CD4-positive, alpha-beta T cell (primary cell): ENCODE data around the gene KRAS. TPM values are rescaled to one million over a fixed set of nuclear protein-coding genes. Genes with fewer than 3 reads are reported as not detected.

Experiments used
- ATAC-seq: fragments of 200-7000 bp; cut with Tn5 transposase; one replicate; pipeline ENCODE4 v1.10.0; 2022; ENCODE audit warnings: mild to moderate bottlenecking; ENCODE audit not compliant: poor library complexity
- CTCF ChIA-PET: fragments of 350-600 bp; sonication (Branson Sonifier 250); formaldehyde crosslinking; loops from one replicate; lab custom pipeline; 2021; ENCODE audit warnings: antibody characterized with exemption, inconsistent platforms; lab: Charles Lee
- POLR2A ChIA-PET: fragments of 350-600 bp; sonication (Branson Sonifier 250); formaldehyde crosslinking; loops from one replicate; lab custom pipeline; 2021; ENCODE audit warnings: antibody characterized with exemption, inconsistent platforms; lab: Charles Lee
- DNase-seq, 14 experiments: peaks; one replicate each; pipeline ENCODE4 v3.0.0-alpha.2; 2013 to 2020; ENCODE audit warnings: mixed read lengths in 2 of 14
- H3K27ac ChIP-seq, 2 donors: one replicate each; pipeline versions ENCODE4 v1.5.1 to v1.7.0; 2013; ENCODE audit warnings: low read length in 2 of 2, low read depth in 1 of 2, mild to moderate bottlenecking in 1 of 2
- H3K27me3 ChIP-seq, 2 experiments: 1 replicate in 1 of 2; 2 replicates in 1 of 2; pipeline versions ENCODE4 v1.6.1 to v1.7.0; 2013; ENCODE audit warnings: low read length in 2 of 2, control low read depth in 1 of 2, mild to moderate bottlenecking in 1 of 2, moderate library complexity in 1 of 2; ENCODE audit not compliant: insufficient read depth in 2 of 2, control insufficient read depth in 1 of 2
- H3K36me3 ChIP-seq: one replicate; pipeline ENCODE4 v1.6.1; 2013; ENCODE audit warnings: low read length, control low read depth; ENCODE audit not compliant: insufficient read depth
- H3K4me1 ChIP-seq: one replicate; pipeline ENCODE4 v1.6.1; 2013; ENCODE audit warnings: low read length, control low read depth; ENCODE audit not compliant: insufficient read depth
- H3K4me3 ChIP-seq: one replicate; pipeline ENCODE4 v1.5.1; 2013; ENCODE audit warnings: mild to moderate bottlenecking, low read length, moderate library complexity
- H3K9me3 ChIP-seq, 2 experiments: 1 replicate in 1 of 2; 2 replicates in 1 of 2; pipeline versions ENCODE4 v1.6.1 to v1.7.0; 2013; ENCODE audit warnings: low read length in 2 of 2, mild to moderate bottlenecking in 2 of 2, control low read depth in 1 of 2, moderate library complexity in 1 of 2; ENCODE audit not compliant: control insufficient read depth in 1 of 2, insufficient read depth in 1 of 2
- H3K27ac Mint-ChIP-seq: one replicate; pipeline ENCODE4 v1.8.0; 2020; ENCODE audit warnings: mixed read lengths
- H3K27me3 Mint-ChIP-seq: one replicate; pipeline ENCODE4 v1.8.0; 2021; ENCODE audit warnings: mixed read lengths
- H3K36me3 Mint-ChIP-seq: one replicate; pipeline ENCODE4 v1.8.0; 2021; ENCODE audit warnings: low read depth, mixed read lengths
- H3K4me1 Mint-ChIP-seq: one replicate; pipeline ENCODE4 v1.8.0; 2021; ENCODE audit warnings: low read depth, mixed read lengths
- H3K4me3 Mint-ChIP-seq: one replicate; pipeline ENCODE4 v1.8.0; 2020; ENCODE audit warnings: mild to moderate bottlenecking, mixed read lengths
- H3K9me3 Mint-ChIP-seq: one replicate; pipeline ENCODE4 v1.8.0; 2020; ENCODE audit warnings: mixed read lengths
- intact Hi-C, 2 experiments: fragments of 100-400 bp; cut with DNase I in 1 of 2; cut with micrococcal nuclease in 1 of 2; formaldehyde crosslinking; loops; one replicate each; pipeline versions ENCODE4 v1.15.1 to v1.9.0; 2023 to 2025; cut with DNase I, micrococcal nuclease
- total RNA-seq, 174 experiments: library from RNA in 2 of 174; stranded (reverse) in 2 of 174; gene quantifications; one replicate each; pipeline ENCODE4 v1.2.3 and lab custom pipeline; 2021 to 2026
- TF ChIP-seq, protein P1 (sequence below): fragments of 200-600 bp; IDR thresholded peaks from one replicate; pipeline ENCODE4 v1.8.0; 2022; ENCODE audit warnings: antibody characterized with exemption, mild to moderate bottlenecking

Gene KRAS
- total RNA-seq, 2 experiments from 2014 or later, result 45.0 to 48.7 TPM

DNA sequence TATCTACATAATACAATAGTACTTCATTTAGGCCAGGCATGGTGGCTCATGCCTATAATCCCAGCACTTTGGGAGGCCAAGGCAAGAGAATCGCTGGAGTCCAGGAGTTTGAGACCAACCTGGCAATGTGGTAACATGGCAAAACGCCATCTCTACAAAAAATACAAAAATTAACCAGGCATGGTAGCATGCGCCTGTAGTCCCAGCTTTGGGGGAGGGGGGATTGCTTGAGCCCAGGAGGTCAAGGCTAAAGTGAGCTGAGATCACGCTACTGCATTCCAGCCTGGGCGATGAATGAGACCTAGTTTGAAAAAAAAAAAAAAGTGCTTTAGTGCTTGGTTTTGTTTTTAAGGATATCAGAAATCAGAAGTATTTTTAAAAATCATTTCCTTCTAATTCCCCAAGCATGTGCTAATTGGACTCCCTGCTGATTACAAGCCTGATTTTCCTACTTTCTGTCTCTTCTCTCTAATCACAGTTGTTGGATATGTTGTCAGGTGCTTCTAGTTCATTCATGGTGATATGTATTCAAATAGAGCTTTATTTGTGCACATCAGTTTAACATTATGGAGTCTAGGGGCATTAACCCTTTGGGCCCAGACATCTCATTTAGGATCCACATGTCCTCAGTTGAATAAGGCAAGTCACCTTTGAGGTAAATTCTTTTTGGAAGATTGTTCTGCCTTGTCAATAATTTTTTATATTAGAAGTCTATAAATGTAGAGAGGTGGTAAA lies 7.0 kb upstream of the KRAS start:
- H3K9me3 Mint-ChIP-seq, result no peaks in the 10 kb centered on the region
- DNase-seq, result no peak
- POLR2A ChIA-PET, result interaction anchor here (0.6 kb wide), 1 partner anchor 130 kb away, joined by 4 read pairs; no protein-coding TSS in a partner anchor
- H3K4me3 Mint-ChIP-seq, result no peak overlapping the region
- no peaks in the 10 kb centered on the region for H3K9me3 ChIP-seq
- CTCF ChIA-PET, result interaction anchor here (1.0 to 1.8 kb wide), 3 partner anchors 12 to 130 kb away, joined by 3 to 6 read pairs (median 3); no protein-coding TSS in a partner anchor
- no peaks in the 10 kb centered on the region for H3K4me1 ChIP-seq
- H3K27ac ChIP-seq, result no peak overlapping the region
- no peak overlapping the region for H3K4me3 ChIP-seq
- H3K27me3 Mint-ChIP-seq, result no peaks in the 10 kb centered on the region
- TF ChIP-seq, protein P1, sequence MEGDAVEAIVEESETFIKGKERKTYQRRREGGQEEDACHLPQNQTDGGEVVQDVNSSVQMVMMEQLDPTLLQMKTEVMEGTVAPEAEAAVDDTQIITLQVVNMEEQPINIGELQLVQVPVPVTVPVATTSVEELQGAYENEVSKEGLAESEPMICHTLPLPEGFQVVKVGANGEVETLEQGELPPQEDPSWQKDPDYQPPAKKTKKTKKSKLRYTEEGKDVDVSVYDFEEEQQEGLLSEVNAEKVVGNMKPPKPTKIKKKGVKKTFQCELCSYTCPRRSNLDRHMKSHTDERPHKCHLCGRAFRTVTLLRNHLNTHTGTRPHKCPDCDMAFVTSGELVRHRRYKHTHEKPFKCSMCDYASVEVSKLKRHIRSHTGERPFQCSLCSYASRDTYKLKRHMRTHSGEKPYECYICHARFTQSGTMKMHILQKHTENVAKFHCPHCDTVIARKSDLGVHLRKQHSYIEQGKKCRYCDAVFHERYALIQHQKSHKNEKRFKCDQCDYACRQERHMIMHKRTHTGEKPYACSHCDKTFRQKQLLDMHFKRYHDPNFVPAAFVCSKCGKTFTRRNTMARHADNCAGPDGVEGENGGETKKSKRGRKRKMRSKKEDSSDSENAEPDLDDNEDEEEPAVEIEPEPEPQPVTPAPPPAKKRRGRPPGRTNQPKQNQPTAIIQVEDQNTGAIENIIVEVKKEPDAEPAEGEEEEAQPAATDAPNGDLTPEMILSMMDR, result no peak
- ATAC-seq, result no peak
- H3K4me1 Mint-ChIP-seq, result peaks cover 9% of the 10 kb centered on the region
- no peak overlapping the region for H3K27ac Mint-ChIP-seq
- intact Hi-C loops, result loop anchor here in 1 of 2 experiments (2.0 kb wide), 1 partner anchor 17 kb away; no protein-coding TSS in a partner anchor
- no peaks in the 10 kb centered on the region for H3K36me3 Mint-ChIP-seq
- no peaks in the 10 kb centered on the region for H3K36me3 ChIP-seq
- H3K27me3 ChIP-seq, result no peaks in the 10 kb centered on the region

DNA sequence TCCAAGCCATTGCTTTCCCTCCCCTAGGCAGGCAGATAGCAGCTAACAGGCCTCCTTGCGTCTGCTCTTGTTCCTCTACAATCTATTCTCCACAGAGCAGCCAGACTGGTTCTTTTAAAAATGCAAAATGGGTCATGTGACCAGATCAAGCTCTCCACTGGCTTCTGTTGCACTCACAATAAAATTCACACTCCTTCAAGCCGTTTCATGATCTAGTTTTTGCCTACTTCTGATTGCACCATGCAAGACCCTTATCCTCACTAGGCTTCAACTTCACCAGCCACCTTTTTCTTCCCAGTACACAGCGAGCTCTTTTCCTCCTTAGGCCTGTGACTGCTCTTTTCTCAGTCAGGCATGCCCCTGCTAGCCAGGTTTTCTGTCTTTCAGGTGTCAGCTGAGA lies 6.1 kb upstream of the KRAS start:
- no peak overlapping the region for H3K27ac ChIP-seq
- H3K4me1 ChIP-seq, result peaks cover under 1% of the 10 kb centered on the region
- no peak for DNase-seq
- Mint-ChIP-seq H3K27me3 (no peaks in the 10 kb centered on the region), H3K4me3 (no peak overlapping the region), H3K4me1 (peaks cover 17% of the 10 kb centered on the region), H3K27ac (no peak overlapping the region), H3K9me3 (no peaks in the 10 kb centered on the region), H3K36me3 (no peaks in the 10 kb centered on the region)
- ATAC-seq, result no peak
- ChIA-PET POLR2A (no interaction called here), CTCF (no interaction called here)
- H3K4me3 ChIP-seq, result no peak overlapping the region
- no peaks in the 10 kb centered on the region for H3K27me3 ChIP-seq
- no peaks in the 10 kb centered on the region for H3K9me3 ChIP-seq
- intact Hi-C loops, result no loop called here
- H3K36me3 ChIP-seq, result no peaks in the 10 kb centered on the region
- TF ChIP-seq, protein P1, result no peak

DNA sequence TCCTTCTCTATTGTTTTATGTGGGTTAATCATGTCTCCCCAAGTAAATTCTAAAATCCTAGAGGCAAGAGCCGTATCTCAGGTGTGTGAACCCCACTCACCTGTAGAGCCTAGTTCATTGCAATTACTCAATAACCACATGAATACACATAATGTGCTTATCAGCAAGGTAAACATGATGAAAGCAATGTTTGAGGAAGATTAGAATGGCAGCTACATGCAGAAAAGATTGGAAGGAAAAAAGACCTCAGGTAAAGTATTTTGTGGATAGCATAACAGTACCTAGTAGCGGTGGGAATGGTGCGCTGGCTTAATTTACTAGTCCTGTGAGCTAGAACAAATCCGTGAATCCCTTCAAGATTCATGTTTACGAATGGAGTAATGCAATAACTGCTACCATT lies 5.3 kb upstream of the KRAS start:
- ChIA-PET POLR2A (interaction anchor here (1.2 kb wide), 1 partner anchor 121 kb away, joined by 4 read pairs; no protein-coding TSS in a partner anchor), CTCF (no interaction called here)
- intact Hi-C loops, result no loop called here
- no peak overlapping the region for H3K4me3 Mint-ChIP-seq
- no peaks in the 10 kb centered on the region for H3K36me3 ChIP-seq
- H3K9me3 Mint-ChIP-seq, result no peaks in the 10 kb centered on the region
- H3K36me3 Mint-ChIP-seq, result peaks cover under 1% of the 10 kb centered on the region
- H3K27ac Mint-ChIP-seq, result no peak overlapping the region
- TF ChIP-seq, protein P1, result no peak
- no peak overlapping the region for H3K4me3 ChIP-seq
- no peak overlapping the region for H3K27ac ChIP-seq
- no peaks in the 10 kb centered on the region for H3K9me3 ChIP-seq
- H3K4me1 Mint-ChIP-seq, result peaks cover 23% of the 10 kb centered on the region
- DNase-seq (no peak), ATAC-seq (no peak)
- H3K4me1 ChIP-seq, result peaks cover 8% of the 10 kb centered on the region
- no peaks in the 10 kb centered on the region for H3K27me3 ChIP-seq
- no peaks in the 10 kb centered on the region for H3K27me3 Mint-ChIP-seq
